Activated T-cell treated with anti-CD3 and anti-CD28 coated beads, Interleukin-2, amount 50 U/mL, for 1 hour (primary cell): ENCODE data around the gene ZNF362.

Experiments used
- DNase-seq: peaks from one replicate; pipeline ENCODE4 v3.0.0-alpha.2; 2020

ZNF362 gene

DNA sequence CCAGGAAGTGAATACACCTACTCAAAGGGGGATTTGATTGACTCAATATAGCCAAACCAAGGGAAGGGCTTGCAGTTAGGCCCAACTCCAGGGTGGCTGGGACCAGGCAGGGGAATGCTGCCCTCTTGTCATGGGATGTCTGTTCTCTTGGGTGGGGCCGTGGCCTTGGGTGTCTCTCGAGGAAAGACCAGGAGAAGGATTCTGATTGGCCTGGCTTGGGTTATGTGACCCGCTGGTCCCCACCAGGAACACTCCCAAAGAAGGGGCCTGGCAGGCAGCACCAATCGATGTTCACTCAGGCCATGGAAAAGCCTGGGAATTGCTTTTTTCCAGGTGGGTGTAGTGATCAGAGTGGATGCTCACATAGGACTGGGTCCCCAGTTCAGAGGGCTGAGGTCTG is 10.1 kb upstream of the ZNF362 start:
- DNase-seq = no peak

DNA sequence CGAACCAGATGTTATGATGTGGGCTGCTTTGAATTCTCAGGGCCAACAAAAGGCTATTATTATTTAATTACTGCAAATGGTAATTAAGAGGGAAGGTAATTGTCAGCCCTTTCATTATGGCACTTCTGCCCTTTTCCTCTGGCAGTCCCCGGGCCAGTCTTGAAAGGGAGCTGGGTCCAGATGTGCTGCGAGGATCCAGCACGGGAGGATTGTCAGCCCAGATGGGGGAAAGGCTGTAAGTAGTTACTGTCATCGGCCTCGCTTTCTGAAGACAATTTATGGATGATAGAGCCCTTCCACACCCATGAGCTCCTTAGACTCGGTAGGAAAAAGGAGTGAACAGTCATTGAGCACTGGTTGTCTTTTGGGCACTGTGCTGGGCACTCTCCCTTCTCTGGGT is 8.7 kb upstream of the ZNF362 start:
- no peak for DNase-seq

DNA sequence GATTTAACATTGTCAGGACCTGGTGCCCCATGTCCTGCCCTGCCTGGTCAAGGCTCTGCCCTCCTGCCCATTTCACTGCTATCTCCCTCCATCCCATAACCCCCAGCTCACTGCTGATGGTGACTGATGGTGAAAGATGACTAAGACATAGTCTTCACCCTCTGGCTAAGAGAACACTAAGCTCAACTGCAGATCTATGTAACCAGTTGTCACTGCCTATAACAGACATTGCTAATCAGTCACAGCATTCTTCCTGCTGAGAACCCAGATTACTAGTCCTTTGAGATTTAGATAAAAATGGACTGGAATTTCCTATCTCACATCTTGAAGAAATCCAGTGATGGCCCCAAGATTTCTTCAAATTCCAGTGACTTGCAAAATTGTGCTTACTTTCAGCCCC is 8.0 kb upstream of the ZNF362 start:
- no peak for DNase-seq

DNA sequence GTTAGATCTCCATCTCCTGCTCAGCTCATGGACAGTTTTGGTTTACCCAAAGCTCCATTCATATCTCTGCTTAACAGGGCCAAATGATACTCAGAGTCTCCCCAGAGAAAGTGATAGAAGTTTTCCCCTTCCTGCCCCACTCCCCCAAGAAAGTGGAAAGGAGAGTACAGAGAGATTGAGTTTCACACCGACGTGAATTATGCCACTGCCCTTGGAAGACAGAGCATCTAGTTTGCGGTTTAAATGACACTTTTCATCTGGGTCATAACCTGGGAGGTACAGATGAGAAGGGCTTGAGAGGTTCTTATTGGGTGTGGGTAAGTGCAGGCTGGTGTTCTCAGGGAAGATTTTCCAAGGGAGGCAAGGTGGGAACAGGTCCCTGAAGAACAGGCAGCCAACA is 6.9 kb upstream of the ZNF362 start:
- no peak for DNase-seq

DNA sequence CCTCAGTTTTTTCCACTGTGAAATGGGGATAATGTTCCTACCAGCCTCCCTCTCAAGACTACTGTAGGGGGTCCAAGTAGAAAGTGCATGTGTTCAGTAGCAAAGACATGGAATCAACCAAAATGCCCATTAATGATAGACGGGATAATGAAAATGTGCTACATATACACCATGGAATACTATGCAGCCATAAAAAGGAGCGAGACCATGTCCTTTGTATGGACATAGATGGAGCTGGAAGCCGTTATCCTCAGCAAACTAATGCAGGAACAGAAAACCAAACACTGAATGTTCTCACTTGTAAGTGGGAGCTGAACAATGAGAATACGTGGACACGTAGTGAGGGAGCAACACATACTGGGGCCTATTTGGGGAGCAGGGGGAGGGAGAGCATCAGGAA is 6.1 kb upstream of the ZNF362 start:
- DNase-seq = no peak

DNA sequence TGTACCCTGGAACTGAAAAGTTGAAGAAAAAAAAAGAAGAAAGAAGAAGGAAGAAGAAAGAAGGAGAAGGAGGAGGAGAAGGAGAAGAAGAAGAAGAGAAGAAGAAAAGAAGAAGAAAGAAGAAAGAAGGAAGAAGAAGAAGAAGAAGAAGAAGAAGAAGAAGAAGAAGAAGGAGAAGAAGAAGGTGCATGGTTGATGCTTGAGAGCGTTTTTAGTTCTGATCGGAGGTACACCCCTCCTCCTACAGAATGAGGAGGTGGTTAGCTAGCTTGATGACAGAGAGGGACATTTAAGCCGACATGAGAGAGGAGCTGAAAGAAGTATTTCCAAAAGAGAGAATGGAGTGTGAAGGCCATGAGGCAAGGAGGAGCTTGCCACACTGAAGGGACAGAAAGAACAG is 5.6 kb upstream of the ZNF362 start:
- DNase-seq = no peak

DNA sequence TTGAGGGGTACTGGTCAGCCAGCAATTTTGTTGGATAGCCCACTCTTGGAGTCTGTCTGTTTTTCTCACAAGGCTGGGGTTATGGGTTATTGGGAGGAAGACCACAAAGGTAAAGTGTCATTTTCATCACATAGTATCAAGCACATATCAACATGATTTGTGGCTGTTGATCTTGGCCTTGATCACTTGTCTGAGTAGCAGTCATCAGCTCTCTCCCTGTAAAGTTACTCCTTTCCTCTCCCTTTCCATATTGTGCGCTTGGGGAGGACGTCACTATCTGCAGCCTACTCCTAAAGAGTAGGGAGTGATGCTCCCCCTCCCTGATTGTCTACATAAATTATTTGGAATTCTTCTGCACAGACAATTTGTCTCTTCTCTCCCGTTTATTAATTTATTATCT is 1.8 kb upstream of the ZNF362 start:
- DNase-seq = no peak

DNA sequence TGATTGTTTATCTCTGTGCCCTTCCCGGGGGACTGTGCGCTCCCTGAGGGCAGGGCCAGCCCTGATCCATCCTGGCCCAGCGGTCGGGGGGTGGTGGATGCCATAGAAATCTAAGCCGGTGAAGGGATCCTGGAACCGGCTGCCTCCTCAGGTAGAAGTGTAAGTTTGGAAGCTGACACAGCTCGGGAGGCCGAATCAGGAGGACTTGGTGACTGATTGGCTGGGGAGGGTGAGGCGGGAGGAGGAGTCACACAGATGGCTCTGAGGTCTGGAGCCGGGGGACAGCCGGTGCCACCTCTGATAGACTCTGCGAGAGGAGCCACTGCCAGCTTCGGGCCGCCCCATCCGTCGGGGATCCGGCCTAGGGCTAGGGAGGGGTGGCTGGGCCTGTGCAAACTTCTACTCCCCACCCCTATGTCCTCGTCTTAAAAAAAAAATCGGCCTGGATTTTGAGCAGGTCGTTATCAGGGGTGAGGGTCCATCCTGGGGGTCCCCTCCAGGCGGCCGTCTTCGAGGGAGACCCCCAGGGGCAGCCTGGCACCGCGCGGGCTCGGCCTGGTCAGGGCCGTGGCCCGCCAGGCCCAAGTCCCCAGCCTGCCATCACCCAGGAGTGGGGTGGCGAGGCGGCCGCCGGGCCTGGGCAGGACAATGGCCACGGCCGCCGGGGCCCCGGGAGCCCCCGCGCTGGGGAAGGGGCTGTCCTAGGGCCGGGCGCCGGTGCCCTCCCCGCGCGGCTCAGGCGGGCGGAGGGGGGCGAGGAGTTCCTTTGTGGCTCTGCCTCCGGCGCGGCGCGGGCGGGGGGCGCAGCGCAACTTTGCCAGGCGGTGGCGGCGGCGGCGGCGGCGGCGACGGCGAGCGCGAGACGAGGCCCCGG is 708 bp upstream of the ZNF362 start:
- peak; percentile 51 for DNase-seq

DNA sequence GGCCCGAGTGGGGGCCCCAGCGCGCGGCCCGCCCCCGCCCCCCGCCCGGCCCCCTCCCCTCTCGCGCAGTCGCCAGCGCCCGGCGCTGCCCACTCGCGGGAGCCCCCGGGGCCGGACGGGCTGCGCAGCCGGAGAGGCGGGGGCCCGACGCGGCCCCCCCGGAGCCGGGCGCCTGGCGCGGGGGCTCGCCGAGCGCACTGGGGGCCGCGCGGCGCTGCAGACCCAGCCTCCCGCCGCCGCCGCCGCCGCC is 146 bp upstream of the ZNF362 start:
- no peak for DNase-seq

DNA sequence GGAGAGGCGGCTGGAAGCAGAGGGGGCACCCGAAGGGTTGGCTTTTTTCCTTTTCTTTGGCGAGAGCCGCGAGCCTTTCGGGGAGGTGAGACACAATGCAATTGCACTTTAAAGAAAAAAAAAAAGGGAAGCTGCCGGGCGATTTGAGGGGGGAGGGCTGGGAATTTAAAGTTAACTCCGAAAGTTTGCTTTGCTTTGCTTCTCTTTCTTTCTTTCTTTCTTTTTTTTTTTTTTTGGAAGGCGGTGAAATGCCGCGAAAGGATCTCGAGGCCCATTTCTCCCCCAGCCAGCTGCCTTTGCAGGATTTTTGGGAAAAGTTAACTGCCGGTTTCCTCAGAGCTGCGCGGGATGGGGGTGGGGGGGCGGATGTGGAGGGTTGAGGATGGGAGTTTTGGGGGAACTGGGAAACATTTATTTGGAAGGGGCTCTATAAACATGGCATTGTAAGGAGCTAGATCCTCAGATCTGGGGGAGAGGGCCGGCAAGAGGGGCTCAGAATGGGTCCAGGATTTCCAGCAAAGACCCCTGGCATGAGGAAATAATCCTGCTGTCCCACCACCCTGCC is 997 bp downstream of the ZNF362 start:
- DNase-seq = no peak

DNA sequence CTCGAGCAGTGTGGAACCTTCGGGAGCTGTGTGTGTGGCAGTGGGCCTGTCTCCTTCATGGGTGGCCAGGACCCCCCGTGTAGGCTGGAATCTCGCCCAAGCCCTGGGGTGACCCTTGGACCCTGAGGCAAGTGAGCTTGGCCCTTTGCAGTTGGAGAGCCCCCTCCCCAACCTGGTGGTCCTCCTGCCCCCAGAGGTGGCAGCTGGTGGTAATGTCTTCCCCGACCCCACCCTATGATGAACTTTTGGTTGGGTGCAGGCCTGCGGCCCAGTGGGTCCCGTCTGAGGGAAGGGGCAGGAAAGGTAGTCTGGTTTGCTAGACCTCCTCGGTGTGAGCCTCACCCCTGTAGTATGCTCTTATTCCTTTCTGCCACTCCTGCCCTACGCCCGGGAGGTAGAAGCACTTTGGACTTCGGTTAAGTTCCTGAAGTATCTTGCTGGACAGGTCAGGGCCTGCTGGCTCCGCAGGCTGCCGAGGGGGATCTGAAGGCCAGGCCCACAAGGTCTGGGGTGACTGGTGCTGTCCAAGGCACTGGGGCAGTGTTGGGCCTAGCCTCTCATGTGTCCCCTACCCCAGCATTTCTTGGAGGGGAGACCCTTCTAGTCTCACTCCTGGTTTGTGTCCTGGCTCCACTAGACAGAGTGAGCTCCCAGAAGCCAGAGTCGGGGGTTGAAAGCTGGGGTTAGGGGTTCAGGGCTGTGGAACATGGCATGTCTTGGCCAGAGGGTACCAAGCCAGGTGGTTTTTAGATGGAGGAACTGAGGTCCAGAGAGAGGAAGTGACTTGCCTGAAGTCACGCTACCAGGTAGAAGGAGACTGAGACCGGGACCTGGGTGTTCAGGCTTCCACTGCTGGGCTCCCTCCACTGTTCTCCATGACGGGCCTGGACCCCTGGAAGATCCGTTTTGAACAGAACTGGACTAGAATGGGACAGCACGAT is 1.8 kb downstream of the ZNF362 start:
- DNase-seq = no peak

DNA sequence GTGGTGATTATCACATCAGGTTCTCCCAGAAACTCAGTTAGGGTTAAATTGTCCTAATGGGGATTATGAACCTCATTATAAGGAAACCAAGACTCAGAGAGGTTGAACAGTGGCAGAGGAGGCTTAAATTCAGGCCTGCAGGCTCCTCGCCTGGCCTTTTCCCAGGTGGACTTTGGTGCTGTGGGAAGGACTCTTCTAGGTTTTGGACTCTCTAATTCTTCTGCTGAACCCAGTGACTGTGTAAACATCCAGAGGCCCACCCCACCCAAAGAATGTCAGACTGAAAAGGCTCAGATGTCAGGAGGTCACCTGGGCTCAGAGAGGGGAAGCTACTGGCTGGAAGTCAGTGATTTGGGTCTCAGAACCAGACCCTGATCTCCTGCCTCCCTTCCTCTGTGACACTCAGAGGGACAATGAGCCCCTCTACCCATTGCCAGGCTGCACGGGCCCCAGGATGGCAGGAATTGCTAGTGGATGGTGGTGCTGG is 2.5 kb downstream of the ZNF362 start:
- no peak for DNase-seq

DNA sequence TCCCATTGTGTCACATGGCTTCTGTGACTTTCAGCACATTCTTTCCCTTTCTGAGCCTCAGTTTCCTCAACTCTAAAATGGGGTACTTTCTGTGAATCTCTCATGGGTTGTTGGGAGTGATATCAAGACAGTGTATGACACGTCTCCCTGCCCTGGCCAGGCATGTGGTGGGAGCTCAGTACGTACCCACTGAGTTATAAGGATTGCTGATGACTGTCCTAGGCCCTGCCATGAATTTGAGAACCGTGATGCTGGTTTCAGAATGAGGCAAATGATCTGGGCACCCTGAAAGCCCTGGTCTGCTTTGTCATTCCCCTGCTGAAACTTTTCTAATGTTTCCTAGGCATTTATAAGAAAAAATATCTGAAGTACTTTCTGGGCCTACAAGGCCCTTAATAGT is 3.6 kb downstream of the ZNF362 start:
- DNase-seq = no peak

DNA sequence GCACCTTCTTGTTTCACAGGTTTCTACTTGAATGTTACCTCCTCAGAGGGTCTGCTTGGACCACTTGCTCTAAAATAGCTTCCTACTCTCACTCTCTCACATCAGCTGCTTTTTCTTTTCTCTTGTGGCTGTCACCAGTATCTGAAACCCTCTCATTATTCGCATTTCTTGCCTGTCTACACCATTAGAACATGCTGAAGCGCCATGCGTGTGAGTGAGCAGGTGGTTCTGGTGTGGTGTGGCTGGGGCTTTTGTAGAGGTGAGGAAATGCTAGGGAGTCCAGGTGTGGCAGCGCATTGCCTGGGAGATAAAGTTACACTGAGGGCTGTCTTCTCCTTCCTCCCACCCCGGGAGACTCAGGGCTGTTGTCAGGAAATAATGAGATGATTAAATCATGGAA is 4.1 kb downstream of the ZNF362 start:
- DNase-seq = no peak

DNA sequence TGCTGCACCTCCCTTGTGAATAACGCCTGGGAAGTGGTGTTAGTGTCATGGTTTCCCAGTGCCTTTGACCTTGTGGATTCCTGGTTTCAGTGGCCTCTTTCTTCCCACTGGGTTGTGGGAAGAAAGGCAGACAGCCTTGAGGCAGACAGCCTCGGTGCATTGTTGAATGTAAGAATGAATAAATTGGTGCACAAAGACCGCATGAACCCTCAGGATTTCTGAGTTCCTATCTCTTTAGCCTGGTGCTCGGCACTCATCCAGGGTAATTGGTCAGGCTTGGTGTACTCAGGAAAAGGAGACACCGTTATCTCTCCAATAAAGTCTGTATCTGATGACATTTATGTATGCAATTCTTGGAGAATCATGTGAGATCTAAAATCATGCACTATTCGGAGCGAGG is 5.1 kb downstream of the ZNF362 start:
- DNase-seq = no peak

DNA sequence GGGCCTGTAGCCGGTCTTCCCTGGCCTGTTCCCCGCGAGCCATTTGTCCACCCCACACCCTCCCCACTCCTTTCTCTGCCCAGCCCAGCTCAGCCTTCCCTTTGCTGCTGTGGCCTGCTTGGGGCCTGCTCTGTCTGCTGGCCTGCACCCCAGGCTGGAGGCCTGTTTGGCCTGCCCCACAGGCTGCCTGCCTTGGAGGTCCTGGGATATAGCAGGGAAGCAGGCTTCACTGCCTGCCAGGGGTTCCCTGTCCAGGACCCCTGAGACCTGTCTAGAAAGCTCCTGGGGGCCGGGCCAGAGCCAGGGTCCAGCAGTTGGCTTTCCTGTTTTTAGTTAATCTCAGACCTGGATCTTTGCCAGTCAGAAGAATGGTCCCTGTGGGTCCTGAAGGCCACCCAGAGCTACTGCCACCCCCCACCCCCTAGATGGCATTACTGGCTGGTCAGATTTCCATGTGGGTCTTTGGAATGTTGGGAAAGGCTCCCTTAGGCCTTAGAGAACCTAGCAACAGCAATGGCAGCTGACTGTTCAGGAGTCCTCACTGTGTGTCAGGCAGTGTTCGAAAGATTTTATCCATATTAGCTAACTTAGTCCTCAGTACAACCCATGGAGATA is 7.7 kb downstream of the ZNF362 start:
- DNase-seq = no peak

DNA sequence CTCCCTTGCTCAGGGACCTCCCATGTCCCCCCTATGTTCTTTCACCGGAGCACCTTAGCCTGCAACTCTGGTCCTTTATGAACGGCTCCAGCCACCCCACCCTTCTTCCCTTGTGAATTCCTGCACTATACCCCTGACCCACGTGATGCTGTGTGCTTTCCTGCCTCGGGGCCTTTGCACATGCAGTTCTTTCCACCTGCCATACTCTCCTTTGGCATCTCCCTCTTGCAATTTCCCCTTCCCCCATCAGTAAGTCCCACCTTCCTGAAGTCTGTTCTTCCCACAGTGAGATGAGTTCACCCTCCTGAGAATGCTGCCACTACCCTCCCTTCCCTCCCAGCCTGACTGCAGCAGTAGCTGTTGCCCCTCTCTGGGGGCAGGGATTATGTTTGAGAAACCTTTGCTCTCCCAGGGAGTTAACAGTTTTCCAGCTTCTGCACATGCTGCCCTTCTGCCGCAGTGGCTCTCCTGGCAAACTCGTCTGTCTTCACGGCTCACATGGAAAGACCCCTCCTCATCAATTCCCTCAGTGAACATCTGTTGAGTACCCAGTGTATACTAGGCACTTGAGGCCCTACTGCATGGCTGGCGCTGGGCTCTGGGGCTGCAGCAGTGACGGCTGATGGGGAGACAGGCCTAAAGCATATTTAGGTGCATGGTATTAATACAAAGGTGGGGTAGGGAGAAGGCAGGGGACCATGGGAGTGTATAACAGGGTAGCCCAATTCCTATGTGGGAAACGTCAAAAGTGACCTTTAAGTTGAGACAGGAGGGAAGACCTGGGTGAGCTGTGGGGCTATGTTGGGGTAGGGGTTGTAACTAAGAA is 9.7 kb downstream of the ZNF362 start:
- no peak for DNase-seq

DNA sequence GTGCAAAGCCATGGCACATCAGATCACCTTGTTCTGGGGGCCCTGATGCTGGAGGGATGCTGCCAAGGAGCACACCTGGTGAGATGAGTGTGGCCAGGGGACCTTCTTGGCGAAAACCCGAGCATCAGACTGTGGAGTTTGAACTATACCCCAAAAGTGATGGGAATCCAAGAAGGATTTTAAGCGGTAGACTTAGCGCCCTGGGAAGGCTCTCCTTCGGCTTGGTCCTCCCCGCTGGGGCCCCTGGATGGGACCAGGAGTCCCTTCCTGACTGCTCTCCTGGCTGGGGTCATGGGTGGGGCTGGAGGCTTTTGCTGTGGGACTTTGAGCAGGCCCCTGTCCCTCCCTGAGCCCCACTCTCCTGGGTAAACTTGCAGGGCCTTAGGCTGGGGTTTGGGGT is 10.5 kb downstream of the ZNF362 start:
- no peak for DNase-seq

DNA sequence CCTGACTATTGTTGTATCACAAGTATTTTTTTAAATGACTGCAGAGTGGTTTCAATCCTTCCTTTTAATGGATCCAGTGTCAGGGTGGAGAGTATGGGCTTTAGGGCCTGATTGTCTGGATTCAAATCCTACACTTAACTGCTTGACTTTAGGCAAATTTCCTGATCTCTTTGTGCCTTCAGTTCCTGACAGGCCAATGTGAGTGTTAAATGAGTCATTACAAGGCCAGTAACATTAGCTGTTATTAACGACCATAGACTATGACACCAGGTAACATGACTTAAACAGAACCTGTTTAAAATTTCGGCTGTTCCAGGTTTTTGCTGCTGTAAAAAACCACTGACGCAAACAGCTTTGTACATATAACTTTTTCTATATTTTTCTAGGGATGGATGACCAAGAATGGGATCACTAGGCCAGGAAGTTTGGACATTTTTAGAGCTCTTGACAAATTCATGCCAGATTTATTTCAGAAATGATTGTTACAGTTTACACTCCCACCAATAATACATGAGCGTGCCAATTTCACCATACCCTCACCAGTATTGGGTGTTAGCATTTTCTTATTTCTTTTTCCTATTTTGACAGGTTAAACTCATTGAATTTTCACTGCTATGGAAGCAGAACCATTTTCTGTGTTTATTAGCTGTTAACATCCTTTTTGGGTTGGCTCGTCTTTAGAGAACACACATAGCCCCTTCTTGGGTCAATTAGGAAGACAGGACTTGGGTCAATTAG is 11.3 kb downstream of the ZNF362 start:
- no peak for DNase-seq

DNA sequence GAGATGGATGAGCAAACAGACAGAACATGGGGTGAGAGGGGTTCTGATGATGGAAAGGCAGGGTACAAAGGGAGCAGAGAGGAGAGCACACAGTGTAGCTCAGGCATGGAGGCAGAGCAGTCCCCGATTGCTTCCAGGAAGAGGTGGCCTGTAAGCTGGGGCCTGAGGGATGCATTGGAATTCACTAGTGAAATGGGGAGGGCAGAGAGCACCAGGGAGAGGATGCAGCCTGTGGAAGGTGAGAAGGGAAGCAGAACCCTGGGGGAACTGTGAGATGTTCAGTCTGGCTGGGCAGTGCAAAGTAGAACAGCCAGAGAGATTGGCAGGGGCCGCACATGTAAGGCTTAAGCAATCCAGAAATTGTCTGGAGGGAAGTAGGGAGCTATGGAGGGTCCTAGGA is 12.2 kb downstream of the ZNF362 start:
- no peak for DNase-seq

DNA sequence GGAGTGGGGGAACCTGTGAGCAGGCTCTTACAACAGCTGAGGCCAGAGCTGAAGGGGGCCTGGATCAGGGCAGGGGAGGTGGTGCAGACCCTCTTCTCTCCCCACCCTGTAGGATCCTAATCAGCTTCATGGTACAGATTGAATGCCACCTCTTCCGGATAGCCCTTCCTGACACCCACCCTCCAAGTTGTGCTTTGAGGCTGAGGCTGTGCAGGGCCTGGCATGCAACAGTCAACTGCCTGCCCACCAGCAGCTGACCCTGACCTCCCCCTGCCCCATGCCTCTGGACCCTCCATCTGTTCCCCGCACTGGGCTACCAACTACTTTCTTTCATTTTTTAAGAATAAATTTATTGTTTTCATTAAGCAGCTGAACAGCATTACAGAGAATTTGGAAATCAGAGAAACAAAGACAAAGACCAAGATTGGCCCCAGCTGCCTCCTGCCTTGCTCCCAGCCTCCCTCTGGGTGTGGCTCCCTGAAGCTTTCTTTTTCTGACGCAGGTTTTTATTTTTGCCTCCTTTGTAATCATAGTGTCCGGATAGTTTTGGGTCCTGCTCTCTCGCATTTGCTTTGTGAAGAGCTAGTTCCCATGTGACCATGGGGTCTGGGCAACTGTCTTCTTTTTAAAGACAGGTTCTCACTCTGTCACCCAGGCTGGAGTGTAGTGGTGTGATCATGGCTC is 12.8 kb downstream of the ZNF362 start:
- DNase-seq = no peak
